ENCODE results near the gene TENM4. TPM values are rescaled to one million over a fixed set of nuclear protein-coding genes. Genes with fewer than 3 reads are reported as not detected.

The TENM4 gene
- total and polyA plus RNA-seq, 2 of the 8 experiments (the other 6 are each of a cell fraction or from before 2014, with no cell fraction given), result 3.5 to 7.2 TPM

GRCh38 chr11:78737301-78737700 is 703.5 kb downstream of the TENM4 start:
- no peak for FAIRE-seq
- Histone ChIP-seq H3K27ac (ENCODE audit: low read depth, low read length) (no peak overlapping the region), H3K79me2 (ENCODE audit: control insufficient read depth in 1 of 2, insufficient read depth in 2 of 2, low read length in 2 of 2) (no peaks in the 10 kb centered on the region)
- TF ChIP-seq SP2 (IDR thresholded peaks at IDR 0.05; ENCODE audit: low read length) (no peak), RAD21 (IDR thresholded peaks at IDR 0.05 in 1 of 2, conservative IDR thresholded peaks at IDR 0.05 in 1 of 2; ENCODE audit: low read depth in 2 of 2, low read length in 2 of 2) (no peak), EZH2 (IDR thresholded peaks at IDR 0.05; ENCODE audit: low read depth, low read length, severe bottlenecking) (no peak), KDM5A (IDR thresholded peaks at IDR 0.05; ENCODE audit: low read length) (no peak), KDM1A (IDR thresholded peaks at IDR 0.05; ENCODE audit: borderline replicate concordance, low read length) (no peak), BCL11A (IDR thresholded peaks at IDR 0.05; ENCODE audit: low read depth in 2 of 2, low read length in 2 of 2) (no peak), SIRT6 (IDR thresholded peaks at IDR 0.05; ENCODE audit: low read length) (no peak), TAF1 (IDR thresholded peaks at IDR 0.05; ENCODE audit: low read depth, low read length) (no peak), POLR2A (IDR thresholded peaks at IDR 0.05; ENCODE audit: control extremely low read depth in 1 of 2, low read depth in 2 of 2, low read length in 2 of 2) (no peak), HDAC2 (IDR thresholded peaks at IDR 0.05; ENCODE audit: borderline replicate concordance in 1 of 2, low read depth in 2 of 2, low read length in 2 of 2) (no peak), TCF12 (IDR thresholded peaks at IDR 0.05; ENCODE audit: low read depth, low read length) (no peak), POLR2AphosphoS5 (IDR thresholded peaks at IDR 0.05; ENCODE audit: low read depth, low read length) (no peak), CBX8 (IDR thresholded peaks at IDR 0.05; ENCODE audit: borderline replicate concordance, low read depth, low read length) (no peak), SIX5 (IDR thresholded peaks at IDR 0.05; ENCODE audit: low read depth, low read length) (no peak), PHF8 (conservative IDR thresholded peaks at IDR 0.05; ENCODE audit: low read depth, low read length) (no peak), CHD1 (IDR thresholded peaks at IDR 0.05; ENCODE audit: low read depth, low read length) (no peak)

More at GRCh38 chr11:78737301-78737700, 703.5 kb downstream of the TENM4 start:
- H3K23me2 ChIP-seq (ENCODE audit: low read depth, low read length), result no peaks in the 10 kb centered on the region; the same call in 1 of the 2 replicates
- H3K14ac ChIP-seq (ENCODE audit: insufficient read length), result no peak overlapping the region
- H2AFZ ChIP-seq (ENCODE audit: low read length), result no peak overlapping the region
- no peaks in the 10 kb centered on the region for H4K20me1 ChIP-seq (replicated peaks in 1 of 2; ENCODE audit: control insufficient read depth in 1 of 2, insufficient read depth in 2 of 2, low read length in 2 of 2)
- H3K4ac ChIP-seq (replicated peaks; ENCODE audit: insufficient read length, low read depth, low read length), result no peak overlapping the region
- 87% methylated on average over 3 of the region's 3 CpGs; no CpG with 5 or more reads in 1 of the 2 experiments for WGBS, 2 experiments (ENCODE audit: extremely low coverage in 1 of 2, insufficient coverage in 1 of 2, insufficient read length in 1 of 2, insufficient replicate concordance in 2 of 2, low coverage in 1 of 2, low lambda C conversion rate in 2 of 2, missing lambda C conversion rate in 1 of 2)
- no peak overlapping the region for H2BK20ac ChIP-seq (ENCODE audit: low read length)
- no peaks in the 10 kb centered on the region; a peak in 1 of 7 replicates for H3K4me1 ChIP-seq (replicated peaks in 1 of 4; ENCODE audit: control insufficient read depth in 3 of 4, insufficient read depth in 4 of 4, low read length in 3 of 4)
- H3K56ac ChIP-seq (replicated peaks; ENCODE audit: insufficient read length, low read depth, low read length), result no peak overlapping the region
- H3K18ac ChIP-seq (ENCODE audit: extremely low read depth, low read length), result no peak overlapping the region
- no peak overlapping the region for H2BK12ac ChIP-seq (ENCODE audit: low read depth, low read length)
- H4K5ac ChIP-seq (ENCODE audit: insufficient read length, low read depth, low read length), result no peak overlapping the region
- no peak overlapping the region for H3K23ac ChIP-seq (ENCODE audit: insufficient read length)
- H2BK120ac ChIP-seq (replicated peaks; ENCODE audit: low read depth, low read length), result no peak overlapping the region
- H3K9me3 ChIP-seq (ENCODE audit: insufficient read depth in 2 of 2, low read depth in 1 of 2, low read length in 1 of 2), result no peaks in the 10 kb centered on the region
- no peak for DNase-seq (ENCODE audit: low read depth in 1 of 2, low spot score in 2 of 2)
- H3K79me1 ChIP-seq (ENCODE audit: low read depth, low read length), result no peaks in the 10 kb centered on the region
- H4K91ac ChIP-seq (replicated peaks; ENCODE audit: insufficient read length, low read length), result no peak overlapping the region
- H3K27me3 ChIP-seq (replicated peaks in 1 of 4; ENCODE audit: control insufficient read depth in 3 of 4, extremely low read depth in 1 of 4, insufficient read depth in 3 of 4, low read length in 3 of 4), result no peaks in the 10 kb centered on the region
- ChIA-PET POLR2A (ENCODE audit: partially characterized antibody) (no interaction called here), CTCF (ENCODE audit: partially characterized antibody) (interaction anchor here (0.8 to 3.5 kb wide), 5 partner anchors 21 to 338 kb away, joined by 3 to 11 read pairs (median 4); no protein-coding TSS in a partner anchor)
- H3K4me2 ChIP-seq (ENCODE audit: insufficient read depth in 1 of 2, low read depth in 2 of 2, low read length in 2 of 2), result no peak overlapping the region
- no peak overlapping the region for H2BK5ac ChIP-seq (ENCODE audit: low read depth, low read length)
- H4K8ac ChIP-seq (ENCODE audit: extremely low read depth, insufficient read depth, low read length), result no peak overlapping the region
- H2BK15ac ChIP-seq (ENCODE audit: low read length), result no peak overlapping the region
- H3K9ac ChIP-seq (replicated peaks in 1 of 4; ENCODE audit: extremely low read depth in 1 of 4, low read depth in 3 of 4, low read length in 3 of 4), result no peak overlapping the region
- H2AK5ac ChIP-seq (ENCODE audit: low read depth, low read length), result no peak overlapping the region
- H3K36me3 ChIP-seq (ENCODE audit: control insufficient read depth in 2 of 4, insufficient read depth in 4 of 4, low read length in 3 of 4), result no peaks in the 10 kb centered on the region
- H3K4me3 ChIP-seq (ENCODE audit: extremely low read depth in 1 of 4, insufficient read depth in 2 of 4, low read depth in 3 of 4, low read length in 4 of 4), result no peak overlapping the region
